HCT116 (cell line): ENCODE results near the gene OSBPL8. TPM values are rescaled to one million over a fixed set of nuclear protein-coding genes. Genes with fewer than 3 reads are reported as not detected.

Source experiments
- ATAC-seq: fragments of 200-7000 bp; cut with Tn5 transposase; 2 replicates; pipeline ENCODE4 v1.9.1; 2020; ENCODE audit warnings: mild to moderate bottlenecking, moderate library complexity
- BruUV-seq: library from RNA; stranded (reverse); fragments of 400-500 nt; replicated peaks from 2 replicates; lab custom pipeline; 2021; lab: Mats Ljungman, UMichigan
- CTCF ChIA-PET: fragments of 300-600 bp; sonication (Branson Sonifier 250); formaldehyde crosslinking; loops from one replicate; lab custom pipeline; 2021; ENCODE audit warnings: antibody characterized with exemption; lab: Charles Lee
- POLR2A ChIA-PET: fragments of 300-600, 350-600 bp; sonication (Branson Sonifier 250); formaldehyde crosslinking; loops from one replicate; lab custom pipeline; 2021; ENCODE audit warnings: antibody characterized with exemption; lab: Charles Lee
- RAD21 ChIA-PET, 2 experiments: fragments of 300-600 bp; sonication (Branson Sonifier 250); formaldehyde crosslinking; loops; one replicate each; lab custom pipeline; 2023; ENCODE audit warnings: low total read pairs in 2 of 2; ENCODE audit not compliant: uncharacterized antibody in 2 of 2, unreplicated experiment in 2 of 2, low non-redundant PET in 1 of 2; lab: Charles Lee
- DNase-seq: peaks from one replicate; pipeline ENCODE4 v3.0.0-alpha.2; 2010; ENCODE audit warnings: low read depth, low spot score
- H2AFZ ChIP-seq: fragments of 200-600 bp; shearing (Covaris generic), sonication (generic); 2 replicates; pipeline ENCODE4 v1.6.1; 2017; ENCODE audit warnings: low read depth, mixed run types, mixed read lengths, antibody characterized with exemption, low read length; ENCODE audit not compliant: poor library complexity, severe bottlenecking
- H3K27ac ChIP-seq: 2 replicates; pipeline ENCODE4 v1.5.1; 2012; ENCODE audit warnings: low read depth, low read length
- H3K27me3 ChIP-seq: fragments of 200-600 bp; sonication (generic); 2 replicates; pipeline ENCODE4 v1.6.1; 2016; ENCODE audit warnings: mixed run types, low read length, mixed read lengths; ENCODE audit not compliant: insufficient read depth
- H3K36me3 ChIP-seq, 2 experiments: fragments of 200-500 bp in 1 of 2; fragments of 200-600 bp in 1 of 2; sonication (Bioruptor generic) in 1 of 2; sonication (generic) in 1 of 2; 2 replicates each; pipeline versions ENCODE4 v1.5.1 to v1.6.1; 2014 to 2016; ENCODE audit warnings: low read length in 2 of 2, inconsistent platforms in 1 of 2, mixed read lengths in 1 of 2, mixed run types in 1 of 2; ENCODE audit not compliant: insufficient read depth in 2 of 2, control insufficient read depth in 1 of 2
- H3K4me1 ChIP-seq, 2 experiments: fragments of 200-600 bp in 1 of 2; sonication (generic) in 1 of 2; 2 replicates each; pipeline versions ENCODE4 v1.5.1 to v1.6.1; 2012 to 2017; ENCODE audit warnings: low read length in 2 of 2, inconsistent platforms in 1 of 2, mild to moderate bottlenecking in 1 of 2, mixed read lengths in 1 of 2, mixed run types in 1 of 2, moderate library complexity in 1 of 2; ENCODE audit not compliant: insufficient read depth in 2 of 2, control insufficient read depth in 1 of 2
- H3K4me2 ChIP-seq: fragments of 200-600 bp; sonication (generic); 2 replicates; pipeline ENCODE4 v1.6.1; 2017; ENCODE audit warnings: mixed run types, low read length, mixed read lengths
- H3K4me3 ChIP-seq, 2 experiments: fragments of 200-600 bp in 1 of 2; sonication (generic) in 1 of 2; replicated peaks in 1 of 2; 2 replicates each; pipeline ENCODE4 v1.5.1; 2011 to 2016; ENCODE audit warnings: low read length in 2 of 2, control low read depth in 1 of 2, low read depth in 1 of 2, mild to moderate bottlenecking in 1 of 2, mixed read lengths in 1 of 2, mixed run types in 1 of 2
- H3K79me2 ChIP-seq: fragments of 200-600 bp; sonication (generic); 2 replicates; pipeline ENCODE4 v1.6.1; 2017; ENCODE audit warnings: mild to moderate bottlenecking, mixed run types, low read length, moderate library complexity, mixed read lengths; ENCODE audit not compliant: insufficient read depth
- H3K9ac ChIP-seq: fragments of 200-600 bp; sonication (generic); 2 replicates; pipeline ENCODE4 v1.6.1; 2016; ENCODE audit warnings: low read length, mixed read lengths
- H3K9me2 ChIP-seq: fragments of 200-600 bp; sonication (generic), shearing (Covaris generic); 2 replicates; pipeline ENCODE4 v1.6.1; 2017; ENCODE audit warnings: mixed run types, mild to moderate bottlenecking, moderate library complexity; ENCODE audit not compliant: insufficient read depth
- H3K9me3 ChIP-seq, 2 experiments: fragments of 200-500 bp in 1 of 2; fragments of 200-600 bp in 1 of 2; sonication (Bioruptor generic) in 1 of 2; sonication (generic) in 1 of 2; 2 replicates each; pipeline ENCODE4 v1.6.1; 2014 to 2017; ENCODE audit warnings: low read length in 2 of 2, mixed read lengths in 2 of 2, inconsistent platforms in 1 of 2, low read depth in 1 of 2, mild to moderate bottlenecking in 1 of 2, mixed run types in 1 of 2, moderate library complexity in 1 of 2; ENCODE audit not compliant: control insufficient read depth in 1 of 2, insufficient read depth in 1 of 2
- H4K20me1 ChIP-seq: fragments of 200-600 bp; sonication (generic), shearing (Covaris generic); 2 replicates; pipeline ENCODE4 v1.6.1; 2017; ENCODE audit warnings: mixed run types, mild to moderate bottlenecking, moderate library complexity; ENCODE audit not compliant: insufficient read depth
- CEBPB ChIP-seq: IDR thresholded peaks from 2 replicates; pipeline ENCODE4 v1.6.1; 2012; ENCODE audit warnings: low read depth
- CTCF ChIP-seq, 3 experiments: fragments of 200-600 bp in 1 of 3; sonication (generic) in 1 of 3; IDR thresholded peaks in 2 of 3; conservative IDR thresholded peaks in 1 of 3; 2 replicates each; pipeline ENCODE4 v1.5.1; 2012 to 2017; ENCODE audit warnings: low read depth in 2 of 3, low read length in 2 of 3, antibody characterized with exemption in 1 of 3, borderline replicate concordance in 1 of 3, control low read depth in 1 of 3, mild to moderate bottlenecking in 1 of 3, mixed read lengths in 1 of 3, mixed run types in 1 of 3, moderate library complexity in 1 of 3; ENCODE audit not compliant: insufficient read depth in 1 of 3
- ELF1 ChIP-seq: IDR thresholded peaks from 2 replicates; pipeline ENCODE4 v1.6.1; 2012; ENCODE audit warnings: low read depth, borderline replicate concordance
- EZH2 ChIP-seq: fragments of 200-600 bp; sonication (generic); IDR thresholded peaks from 2 replicates; pipeline ENCODE4 v1.6.1; 2017; ENCODE audit warnings: antibody characterized with exemption, mixed run types
- EZH2phosphoT487 ChIP-seq: fragments of 200-600 bp; IDR thresholded peaks from 2 replicates; pipeline ENCODE4 v1.6.1; 2018; ENCODE audit warnings: antibody characterized with exemption, borderline replicate concordance
- POLR2A ChIP-seq: IDR thresholded peaks from 2 replicates; pipeline ENCODE4 v1.7.0; 2011; ENCODE audit warnings: borderline replicate concordance; ENCODE audit not compliant: insufficient read depth, insufficient read length; ENCODE audit errors: extremely low read depth
- RAD21 ChIP-seq: IDR thresholded peaks from 2 replicates; pipeline ENCODE4 v1.6.1; 2012; ENCODE audit warnings: low read depth, mild to moderate bottlenecking
- SIN3A ChIP-seq: IDR thresholded peaks from 2 replicates; pipeline ENCODE4 v1.6.1; 2012; ENCODE audit warnings: low read depth
- TCF7L2 ChIP-seq: IDR thresholded peaks from 2 replicates; pipeline ENCODE4 v1.7.0; 2011; ENCODE audit warnings: borderline replicate concordance, inconsistent platforms; ENCODE audit not compliant: insufficient read depth, insufficient read length; ENCODE audit errors: extremely low read depth
- ZNF274 ChIP-seq: fragments of 200-500 bp; sonication (Bioruptor generic); IDR thresholded peaks from 2 replicates; pipeline ENCODE4 v1.6.1; 2014; ENCODE audit warnings: mild to moderate bottlenecking, low read depth, low read length, inconsistent platforms
- intact Hi-C: fragments of 100-400 bp; cut with micrococcal nuclease; formaldehyde crosslinking; loops from 2 replicates; pipeline ENCODE4 v1.10.0; 2022
- total RNA-seq: library from RNA; stranded (reverse); gene quantifications from one replicate; pipeline ENCODE4 v1.2.1, GENCODE V29; 2021; ENCODE audit not compliant: unreplicated experiment
- TF ChIP-seq, protein P1 (sequence below): IDR thresholded peaks from 2 replicates; pipeline ENCODE4 v1.6.1; 2012; ENCODE audit warnings: low read depth

OSBPL8 gene
- total RNA-seq, 1 experiment from 2014 or later, result 115 TPM

DNA sequence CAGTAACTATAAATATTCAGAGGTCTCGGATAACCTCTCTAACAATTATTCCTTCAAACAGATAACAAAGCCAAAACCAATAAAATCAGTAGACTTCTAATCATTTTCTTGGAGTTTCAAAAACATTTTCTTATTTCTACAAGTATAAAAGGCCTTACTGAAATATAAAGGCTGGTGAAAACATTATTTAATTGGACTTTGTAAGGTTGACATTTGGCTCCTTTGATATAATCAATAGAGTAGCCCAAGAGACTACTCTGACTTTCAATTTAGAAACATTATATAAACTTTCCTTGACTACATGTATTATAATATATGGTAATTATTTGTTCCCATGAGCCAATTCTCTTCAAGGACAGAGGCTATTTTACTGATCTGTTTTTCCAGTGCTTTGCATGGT is 68.3 kb downstream of the OSBPL8 start:
- Histone ChIP-seq H3K4me2 (no peak overlapping the region), H3K9ac (no peak overlapping the region), H3K79me2 (peaks cover 20% of the 10 kb centered on the region; the same call in 1 of the 2 replicates), H3K9me2 (no peaks in the 10 kb centered on the region), H3K4me3 (no peak overlapping the region), H4K20me1 (no peaks in the 10 kb centered on the region), H3K27ac (no peak overlapping the region), H3K36me3 (peaks cover 0 to 2% of the 10 kb centered on the region in 2 experiments; a peak in 1 of 4 replicates), H2AFZ (no peak overlapping the region), H3K4me1 (no peaks in the 10 kb centered on the region), H3K9me3 (peaks cover 0 to 5% of the 10 kb centered on the region in 2 experiments; a peak in 1 of 4 replicates), H3K27me3 (no peaks in the 10 kb centered on the region)
- CTCF ChIA-PET, result no interaction called here
- no TSS peak for BruUV-seq
- RAD21 ChIA-PET, result no interaction called here
- intact Hi-C loops, result no loop called here
- POLR2A ChIA-PET, result no interaction called here
- no peak for ATAC-seq
- no peak for DNase-seq
- TF ChIP-seq ZNF274, result no peak
- TF ChIP-seq, protein P1, sequence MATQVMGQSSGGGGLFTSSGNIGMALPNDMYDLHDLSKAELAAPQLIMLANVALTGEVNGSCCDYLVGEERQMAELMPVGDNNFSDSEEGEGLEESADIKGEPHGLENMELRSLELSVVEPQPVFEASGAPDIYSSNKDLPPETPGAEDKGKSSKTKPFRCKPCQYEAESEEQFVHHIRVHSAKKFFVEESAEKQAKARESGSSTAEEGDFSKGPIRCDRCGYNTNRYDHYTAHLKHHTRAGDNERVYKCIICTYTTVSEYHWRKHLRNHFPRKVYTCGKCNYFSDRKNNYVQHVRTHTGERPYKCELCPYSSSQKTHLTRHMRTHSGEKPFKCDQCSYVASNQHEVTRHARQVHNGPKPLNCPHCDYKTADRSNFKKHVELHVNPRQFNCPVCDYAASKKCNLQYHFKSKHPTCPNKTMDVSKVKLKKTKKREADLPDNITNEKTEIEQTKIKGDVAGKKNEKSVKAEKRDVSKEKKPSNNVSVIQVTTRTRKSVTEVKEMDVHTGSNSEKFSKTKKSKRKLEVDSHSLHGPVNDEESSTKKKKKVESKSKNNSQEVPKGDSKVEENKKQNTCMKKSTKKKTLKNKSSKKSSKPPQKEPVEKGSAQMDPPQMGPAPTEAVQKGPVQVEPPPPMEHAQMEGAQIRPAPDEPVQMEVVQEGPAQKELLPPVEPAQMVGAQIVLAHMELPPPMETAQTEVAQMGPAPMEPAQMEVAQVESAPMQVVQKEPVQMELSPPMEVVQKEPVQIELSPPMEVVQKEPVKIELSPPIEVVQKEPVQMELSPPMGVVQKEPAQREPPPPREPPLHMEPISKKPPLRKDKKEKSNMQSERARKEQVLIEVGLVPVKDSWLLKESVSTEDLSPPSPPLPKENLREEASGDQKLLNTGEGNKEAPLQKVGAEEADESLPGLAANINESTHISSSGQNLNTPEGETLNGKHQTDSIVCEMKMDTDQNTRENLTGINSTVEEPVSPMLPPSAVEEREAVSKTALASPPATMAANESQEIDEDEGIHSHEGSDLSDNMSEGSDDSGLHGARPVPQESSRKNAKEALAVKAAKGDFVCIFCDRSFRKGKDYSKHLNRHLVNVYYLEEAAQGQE, result no peak
- TF ChIP-seq RAD21, result no peak
- no peak for TF ChIP-seq SIN3A
- no peak for TF ChIP-seq CEBPB
- no peak for TF ChIP-seq TCF7L2
- TF ChIP-seq CTCF (IDR thresholded peaks at IDR 0.05 in 2 of 3, conservative IDR thresholded peaks at IDR 0.05 in 1 of 3; ENCODE audit: borderline replicate concordance in 1 of 3, insufficient read depth in 1 of 3, low read depth in 2 of 3, low read length in 2 of 3), result no peak
- TF ChIP-seq EZH2, result no peak
- TF ChIP-seq EZH2phosphoT487, result no peak
- no peak for TF ChIP-seq POLR2A
- TF ChIP-seq ELF1, result no peak
